ENCODE data around the gene MRGPRE. TPM values are rescaled to one million over a fixed set of nuclear protein-coding genes. Genes with fewer than 3 reads are reported as not detected.
A peak's percentile ranks its signal among the peaks of the same experiment; 100 is the strongest.

The MRGPRE gene
- total RNA-seq, 1 experiment from 2014 or later: not detected

GRCh38 chr11:3218483-3219280 lies 13.5 kb downstream of the MRGPRE start, which contains the start of gene MRGPRG:
TSS of gene MRGPRG (minus strand) at chr11:3218813. CDS start at chr11:3218813, 0 bp downstream.
- Histone ChIP-seq H3K4me1 (ENCODE audit: insufficient read depth, low read length) (no peaks in the 10 kb centered on the region), H3K4me2 (ENCODE audit: insufficient read depth, insufficient read length, low read length) (no peak within 1 kb of the TSS), H4K20me1 (ENCODE audit: control insufficient read depth, insufficient read depth, insufficient read length) (no peaks in the 10 kb centered on the region), H4K8ac (replicated peaks; ENCODE audit: insufficient read length, low read depth, low read length) (no peak within 1 kb of the TSS), H3T11ph (ENCODE audit: low read length) (no peak within 1 kb of the TSS), H2BK5ac (ENCODE audit: insufficient read length, low read length) (no peak within 1 kb of the TSS), H3K27ac (ENCODE audit: insufficient read length, low read depth, low read length) (no peak within 1 kb of the TSS), H3K23me2 (ENCODE audit: insufficient read length, low read depth, low read length, poor library complexity, severe bottlenecking) (no peaks in the 10 kb centered on the region), H3K56ac (ENCODE audit: insufficient read length, low read depth, low read length) (no peak within 1 kb of the TSS), H3K79me1 (ENCODE audit: insufficient read depth, low read depth, low read length, poor library complexity, severe bottlenecking) (no peaks in the 10 kb centered on the region), H3K27me3 (ENCODE audit: insufficient read depth, low read length) (no peaks in the 10 kb centered on the region), H2BK12ac (ENCODE audit: insufficient read length, low read depth, low read length) (no peak within 1 kb of the TSS), H3K14ac (ENCODE audit: insufficient read depth, low read length) (no peak within 1 kb of the TSS), H2BK120ac (ENCODE audit: low read depth, low read length, poor library complexity, severe bottlenecking) (no peak within 1 kb of the TSS), H3K9me3 (ENCODE audit: control insufficient read depth, low read depth, low read length) (no peaks in the 10 kb centered on the region), H3K18ac (ENCODE audit: insufficient read length, low read depth, low read length) (no peak within 1 kb of the TSS), H2AFZ (ENCODE audit: low read length) (no peak within 1 kb of the TSS), H2BK15ac (ENCODE audit: low read depth, low read length) (no peak within 1 kb of the TSS), H4K91ac (ENCODE audit: insufficient read length, low read depth, low read length) (no peak within 1 kb of the TSS), H3K23ac (ENCODE audit: insufficient read length, low read depth, low read length) (no peak within 1 kb of the TSS), H3K79me2 (ENCODE audit: insufficient read depth, low read length) (no peaks in the 10 kb centered on the region), H3K4ac (ENCODE audit: low read depth, low read length) (no peak within 1 kb of the TSS), H2AK5ac (ENCODE audit: insufficient read length, low read length) (no peak within 1 kb of the TSS), H2BK20ac (ENCODE audit: low read depth, low read length, poor library complexity, severe bottlenecking) (no peak within 1 kb of the TSS), H4K5ac (ENCODE audit: insufficient read length, low read depth, low read length) (no peak within 1 kb of the TSS), H3K9ac (ENCODE audit: extremely low read depth, insufficient read length, low read length) (no peak within 1 kb of the TSS)
- peak; percentile 25 for DNase-seq
- Mint-ChIP-seq H3K36me3 (ENCODE audit: insufficient read depth in 1 of 3, low read depth in 3 of 3) (no peaks in the 10 kb centered on the region), H3K27ac (no peak within 1 kb of the TSS; a peak in 1 of 7 replicates), H3K4me3 (no peak within 1 kb of the TSS; a peak in 1 of 5 replicates), H3K9me3 (no peaks in the 10 kb centered on the region; a peak in 1 of 5 replicates), H3K27me3 (ENCODE audit: low read depth) (peaks cover 21% of the 10 kb centered on the region), H3K4me1 (peaks cover 24 to 30% of the 10 kb centered on the region in 2 experiments)
- WGBS (ENCODE audit: extremely low coverage, insufficient read length, low lambda C conversion rate): no CpG with 5 or more reads among the region's 35 CpGs
- TF ChIP-seq CTCF (conservative IDR thresholded peaks at IDR 0.05): no peak
